DOHH2 (cell line): Measurements from ENCODE around the gene SMAD3.

Source experiments
- CTCF ChIP-seq: fragments of 200-600 bp; sonication (generic); IDR thresholded peaks from one replicate; pipeline ENCODE4 v1.5.1; 2014; ENCODE audit warnings: antibody characterized with exemption, mild to moderate bottlenecking, low read depth, low read length; ENCODE audit not compliant: poor library complexity, severe bottlenecking
- EZH2phosphoT487 ChIP-seq: fragments of 200-600 bp; sonication (generic); IDR thresholded peaks from 2 replicates; pipeline ENCODE4 v1.6.1; 2017; ENCODE audit warnings: borderline replicate concordance, mild to moderate bottlenecking, antibody characterized with exemption, low read length, moderate library complexity, mixed read lengths

GRCh38 chr15:67158367-67158766, 93.0 kb downstream of the SMAD3 start:
- TF ChIP-seq CTCF (no peak), EZH2phosphoT487 (no peak)
